ENCODE measurements around the gene WDR90. TPM values are rescaled to one million over a fixed set of nuclear protein-coding genes. Genes with fewer than 3 reads are reported as not detected.
"Not testable (repeated sequence)": the region's sequence is repeated elsewhere in the genome, so short reads cannot be mapped to it uniquely, and the experiment has no call there.

WDR90 gene
- total RNA-seq, 1 experiment from 2014 or later = 38.3 TPM

- Histone ChIP-seq H3K4me3 (ENCODE audit: insufficient read depth, low read depth, low read length) (no peak overlapping the region), H3K36me3 (replicated peaks; ENCODE audit: control insufficient read depth, insufficient read depth, low read length) (no peaks in the 10 kb centered on the region), H3K27me3 (ENCODE audit: control insufficient read depth, insufficient read depth, low read length) (peaks cover 91% of the 10 kb centered on the region)
- no peak for DNase-seq
These were observed 54.9 kb downstream of the WDR90 start for GRCh38 chr16:704047-704446.

- H3K4me3 ChIP-seq (ENCODE audit: insufficient read depth, low read depth, low read length) = peak overlapping the region; percentile 54; the same call in 1 of the 2 replicates
- H3K36me3 ChIP-seq (replicated peaks; ENCODE audit: control insufficient read depth, insufficient read depth, low read length) = no peaks in the 10 kb centered on the region
- peaks cover 90% of the 10 kb centered on the region for H3K27me3 ChIP-seq (ENCODE audit: control insufficient read depth, insufficient read depth, low read length)
- DNase-seq = peak; percentile 86
These were observed 55.6 kb downstream of the WDR90 start for GRCh38 chr16:704552-705380.

- Histone ChIP-seq H3K4me3 (ENCODE audit: insufficient read depth, low read depth, low read length) (peak within 1 kb of the TSS; percentile 54), H3K36me3 (replicated peaks; ENCODE audit: control insufficient read depth, insufficient read depth, low read length) (no peaks in the 10 kb centered on the region), H3K27me3 (ENCODE audit: control insufficient read depth, insufficient read depth, low read length) (peaks cover 86% of the 10 kb centered on the region)
- peak; percentile 95 for DNase-seq
These were observed 56.4 kb downstream of the WDR90 start, which contains the start of gene FBXL16 for GRCh38 chr16:705431-706188. Gene FBXL16, minus strand, starts transcription at chr16:705801. Its CDS starts 8,396 bp downstream, at chr16:697405.

- peaks cover 81% of the 10 kb centered on the region for H3K27me3 ChIP-seq (ENCODE audit: control insufficient read depth, insufficient read depth, low read length)
- H3K4me3 ChIP-seq (ENCODE audit: insufficient read depth, low read depth, low read length) = peak overlapping the region; percentile 44
- peak; percentile 89 for DNase-seq
- no peaks in the 10 kb centered on the region for H3K36me3 ChIP-seq (replicated peaks; ENCODE audit: control insufficient read depth, insufficient read depth, low read length)
These were observed 57.3 kb downstream of the WDR90 start for GRCh38 chr16:706189-707061.

- Histone ChIP-seq H3K4me3 (ENCODE audit: insufficient read depth, low read depth, low read length) (no peak overlapping the region), H3K27me3 (ENCODE audit: control insufficient read depth, insufficient read depth, low read length) (peaks cover 74% of the 10 kb centered on the region), H3K36me3 (replicated peaks; ENCODE audit: control insufficient read depth, insufficient read depth, low read length) (no peaks in the 10 kb centered on the region)
These were observed 57.9 kb downstream of the WDR90 start for GRCh38 chr16:707062-707538.

GRCh38 chr16:708019-708418, 58.9 kb downstream of the WDR90 start:
- Histone ChIP-seq H3K4me3 (ENCODE audit: insufficient read depth, low read depth, low read length) (no peak overlapping the region), H3K36me3 (replicated peaks; ENCODE audit: control insufficient read depth, insufficient read depth, low read length) (no peaks in the 10 kb centered on the region), H3K27me3 (ENCODE audit: control insufficient read depth, insufficient read depth, low read length) (peaks cover 65% of the 10 kb centered on the region)
- no peak for DNase-seq

More at GRCh38 chr16:707062-707538, 57.9 kb downstream of the WDR90 start:
- DNase-seq = no peak

GRCh38 chr16:708959-709358, 59.8 kb downstream of the WDR90 start:
- no peak overlapping the region for H3K4me3 ChIP-seq (ENCODE audit: insufficient read depth, low read depth, low read length)
- H3K36me3 ChIP-seq (replicated peaks; ENCODE audit: control insufficient read depth, insufficient read depth, low read length) = no peaks in the 10 kb centered on the region
- no peak for DNase-seq
- H3K27me3 ChIP-seq (ENCODE audit: control insufficient read depth, insufficient read depth, low read length) = peaks cover 58% of the 10 kb centered on the region

- peaks cover 57% of the 10 kb centered on the region for H3K27me3 ChIP-seq (ENCODE audit: control insufficient read depth, insufficient read depth, low read length)
- H3K36me3 ChIP-seq (replicated peaks; ENCODE audit: control insufficient read depth, insufficient read depth, low read length) = no peaks in the 10 kb centered on the region
- no peak overlapping the region for H3K4me3 ChIP-seq (ENCODE audit: insufficient read depth, low read depth, low read length)
- peak; percentile 93 for DNase-seq
These were observed 60.7 kb downstream of the WDR90 start for GRCh38 chr16:709566-710499.

GRCh38 chr16:710500-711075, 61.4 kb downstream of the WDR90 start:
- Histone ChIP-seq H3K27me3 (ENCODE audit: control insufficient read depth, insufficient read depth, low read length) (peaks cover 55% of the 10 kb centered on the region), H3K4me3 (ENCODE audit: insufficient read depth, low read depth, low read length) (no peak overlapping the region), H3K36me3 (replicated peaks; ENCODE audit: control insufficient read depth, insufficient read depth, low read length) (no peaks in the 10 kb centered on the region)
- no peak for DNase-seq

GRCh38 chr16:711084-711483, 61.9 kb downstream of the WDR90 start:
- Histone ChIP-seq H3K27me3 (ENCODE audit: control insufficient read depth, insufficient read depth, low read length) (peaks cover 57% of the 10 kb centered on the region), H3K4me3 (ENCODE audit: insufficient read depth, low read depth, low read length) (no peak overlapping the region), H3K36me3 (replicated peaks; ENCODE audit: control insufficient read depth, insufficient read depth, low read length) (no peaks in the 10 kb centered on the region)
- no peak for DNase-seq

- H3K36me3 ChIP-seq (replicated peaks; ENCODE audit: control insufficient read depth, insufficient read depth, low read length) = no peaks in the 10 kb centered on the region
- peak; percentile 99 for DNase-seq
- no peak overlapping the region for H3K4me3 ChIP-seq (ENCODE audit: insufficient read depth, low read depth, low read length)
- H3K27me3 ChIP-seq (ENCODE audit: control insufficient read depth, insufficient read depth, low read length) = peaks cover 57% of the 10 kb centered on the region
These were observed 62.6 kb downstream of the WDR90 start for GRCh38 chr16:711548-712320.

- peaks cover 49% of the 10 kb centered on the region for H3K27me3 ChIP-seq (ENCODE audit: control insufficient read depth, insufficient read depth, low read length)
- DNase-seq = peak; percentile 83
- H3K36me3 ChIP-seq (replicated peaks; ENCODE audit: control insufficient read depth, insufficient read depth, low read length); H3K4me3 ChIP-seq (ENCODE audit: insufficient read depth, low read depth, low read length): not testable (repeated sequence)
These were observed 63.6 kb downstream of the WDR90 start for GRCh38 chr16:712740-713250.
